ENCODE measurements around the gene CTNNA3. TPM values are rescaled to one million over a fixed set of nuclear protein-coding genes. Genes with fewer than 3 reads are reported as not detected.

The CTNNA3 gene
- total and polyA plus RNA-seq, 7 donors = 0.85 to 66.2 (median 28.1) TPM

DNA sequence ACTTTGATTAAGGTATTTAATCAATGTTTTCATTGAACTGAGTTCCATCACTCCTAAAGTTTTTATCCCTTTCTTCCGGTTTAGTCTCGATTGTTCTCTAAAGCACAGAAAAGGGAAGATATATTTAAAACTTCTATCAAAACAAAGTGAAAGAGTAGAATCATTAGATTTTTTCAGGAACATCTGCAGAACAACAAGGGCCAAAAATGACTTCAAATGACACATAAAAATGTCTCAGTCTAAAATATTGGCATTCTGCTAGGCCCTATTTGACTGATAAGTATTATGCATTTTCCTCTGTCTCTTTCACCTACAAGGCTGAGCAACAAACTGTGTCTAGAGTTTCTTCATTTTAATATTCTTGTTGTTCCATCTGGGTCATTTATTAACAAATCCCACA, 1669.7 kb downstream of the CTNNA3 start:
- Histone ChIP-seq H3K4me3 (no peak overlapping the region), H3K9me3 (no peaks in the 10 kb centered on the region), H3K27ac (no peak overlapping the region), H3K27me3 (ENCODE audit: insufficient read depth in 3 of 3, low read length in 2 of 3) (no peaks in the 10 kb centered on the region), H3K36me3 (ENCODE audit: insufficient read depth in 1 of 2, low read depth in 1 of 2) (no peaks in the 10 kb centered on the region), H3K4me1 (no peaks in the 10 kb centered on the region)
- 54 to 72% (median 70%) methylated on average over 2 of the region's 2 CpGs for WGBS, 3 donors
- DNase-seq (no peak), ATAC-seq (no peak)
- intact Hi-C loops (cut with DNase I) = no loop called here
- TF ChIP-seq, protein P1, sequence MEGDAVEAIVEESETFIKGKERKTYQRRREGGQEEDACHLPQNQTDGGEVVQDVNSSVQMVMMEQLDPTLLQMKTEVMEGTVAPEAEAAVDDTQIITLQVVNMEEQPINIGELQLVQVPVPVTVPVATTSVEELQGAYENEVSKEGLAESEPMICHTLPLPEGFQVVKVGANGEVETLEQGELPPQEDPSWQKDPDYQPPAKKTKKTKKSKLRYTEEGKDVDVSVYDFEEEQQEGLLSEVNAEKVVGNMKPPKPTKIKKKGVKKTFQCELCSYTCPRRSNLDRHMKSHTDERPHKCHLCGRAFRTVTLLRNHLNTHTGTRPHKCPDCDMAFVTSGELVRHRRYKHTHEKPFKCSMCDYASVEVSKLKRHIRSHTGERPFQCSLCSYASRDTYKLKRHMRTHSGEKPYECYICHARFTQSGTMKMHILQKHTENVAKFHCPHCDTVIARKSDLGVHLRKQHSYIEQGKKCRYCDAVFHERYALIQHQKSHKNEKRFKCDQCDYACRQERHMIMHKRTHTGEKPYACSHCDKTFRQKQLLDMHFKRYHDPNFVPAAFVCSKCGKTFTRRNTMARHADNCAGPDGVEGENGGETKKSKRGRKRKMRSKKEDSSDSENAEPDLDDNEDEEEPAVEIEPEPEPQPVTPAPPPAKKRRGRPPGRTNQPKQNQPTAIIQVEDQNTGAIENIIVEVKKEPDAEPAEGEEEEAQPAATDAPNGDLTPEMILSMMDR (IDR thresholded peaks at IDR 0.05) = no peak

DNA sequence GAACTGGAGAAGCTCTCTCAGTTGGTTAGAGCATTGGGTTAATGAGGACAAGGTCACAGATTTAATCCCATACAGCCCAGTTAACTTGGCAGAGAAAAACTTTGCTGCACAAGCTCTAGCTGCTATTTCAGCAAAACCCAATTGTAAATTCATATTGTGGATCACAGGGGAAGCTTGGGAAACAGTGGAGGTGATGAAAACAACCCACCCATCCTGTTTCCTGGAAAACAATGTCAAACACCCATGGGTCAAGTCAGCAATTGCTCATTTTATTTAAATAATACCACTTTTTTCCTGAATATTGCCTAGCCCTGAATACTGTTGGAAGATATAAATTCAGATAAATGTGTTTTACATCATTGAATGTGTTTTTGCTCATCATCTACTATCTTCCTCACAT, 1670.8 kb downstream of the CTNNA3 start:
- TF ChIP-seq, protein P1 (IDR thresholded peaks at IDR 0.05) = no peak
- Histone ChIP-seq H3K9me3 (no peaks in the 10 kb centered on the region), H3K36me3 (ENCODE audit: insufficient read depth in 1 of 2, low read depth in 1 of 2) (no peaks in the 10 kb centered on the region), H3K27me3 (ENCODE audit: insufficient read depth in 3 of 3, low read length in 2 of 3) (no peaks in the 10 kb centered on the region), H3K4me1 (no peaks in the 10 kb centered on the region), H3K4me3 (no peak overlapping the region), H3K27ac (no peak overlapping the region)
- intact Hi-C loops (cut with DNase I) = no loop called here
- DNase-seq (no peak), ATAC-seq (no peak)

DNA sequence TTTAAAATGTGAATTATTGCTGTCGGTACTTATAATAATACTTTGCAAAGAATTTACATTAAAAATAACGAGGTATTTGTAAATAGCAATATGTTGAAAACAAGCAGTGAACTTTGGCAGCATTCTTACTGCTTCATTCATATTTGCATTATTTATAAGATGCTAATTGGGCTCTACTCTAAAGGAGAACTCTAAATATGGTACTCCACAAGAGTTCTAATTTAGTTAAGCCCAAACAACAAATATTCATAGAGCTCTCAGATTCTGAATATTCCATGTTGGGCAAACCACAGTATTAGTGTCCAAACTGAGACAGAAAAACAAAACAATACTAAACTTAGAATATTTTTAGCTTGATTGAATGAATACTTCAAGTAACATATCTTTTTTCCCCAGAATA, 1674.6 kb downstream of the CTNNA3 start:
- Histone ChIP-seq H3K9me3 (no peaks in the 10 kb centered on the region), H3K4me3 (no peak overlapping the region), H3K27ac (no peak overlapping the region), H3K36me3 (ENCODE audit: insufficient read depth in 1 of 2, low read depth in 1 of 2) (no peaks in the 10 kb centered on the region), H3K27me3 (ENCODE audit: insufficient read depth in 3 of 3, low read length in 2 of 3) (no peaks in the 10 kb centered on the region), H3K4me1 (no peaks in the 10 kb centered on the region)
- no peak for DNase-seq
- TF ChIP-seq, protein P1 (IDR thresholded peaks at IDR 0.05) = no peak
- intact Hi-C loops (cut with DNase I) = no loop called here
- no peak for ATAC-seq
- WGBS, 3 donors = 45 to 59% (median 53%) methylated on average over 2 of the region's 2 CpGs

DNA sequence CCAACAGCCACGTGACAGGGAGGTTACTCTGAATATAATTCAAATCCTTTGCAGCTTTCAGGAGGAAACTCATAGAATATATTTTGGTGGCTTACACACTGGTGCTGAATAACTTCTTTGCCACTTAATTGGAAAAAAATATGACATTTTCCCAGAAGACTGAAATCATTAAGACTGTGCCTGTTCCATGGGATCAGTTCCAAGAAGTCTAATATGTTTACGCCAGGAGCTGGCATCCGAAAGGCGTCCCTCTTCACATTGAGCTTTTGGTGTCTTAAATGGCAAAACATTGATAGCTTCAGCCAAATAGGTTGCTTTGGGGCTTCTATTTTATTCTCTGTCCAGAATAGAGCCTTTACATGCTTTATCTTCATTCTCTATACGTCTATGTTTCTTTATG, 1687.8 kb downstream of the CTNNA3 start:
- Histone ChIP-seq H3K36me3 (ENCODE audit: insufficient read depth in 1 of 2, low read depth in 1 of 2) (no peaks in the 10 kb centered on the region), H3K4me3 (no peak overlapping the region), H3K4me1 (no peaks in the 10 kb centered on the region), H3K27me3 (ENCODE audit: insufficient read depth in 3 of 3, low read length in 2 of 3) (no peaks in the 10 kb centered on the region), H3K27ac (no peak overlapping the region), H3K9me3 (no peaks in the 10 kb centered on the region)
- TF ChIP-seq, protein P1 (IDR thresholded peaks at IDR 0.05) = no peak
- no peak for ATAC-seq
- DNase-seq = no peak
- intact Hi-C loops (cut with DNase I) = no loop called here
- whole genome bisulfite sequencing, 3 donors = 41 to 64% (median 48%) methylated on average over 5 of the region's 5 CpGs

DNA sequence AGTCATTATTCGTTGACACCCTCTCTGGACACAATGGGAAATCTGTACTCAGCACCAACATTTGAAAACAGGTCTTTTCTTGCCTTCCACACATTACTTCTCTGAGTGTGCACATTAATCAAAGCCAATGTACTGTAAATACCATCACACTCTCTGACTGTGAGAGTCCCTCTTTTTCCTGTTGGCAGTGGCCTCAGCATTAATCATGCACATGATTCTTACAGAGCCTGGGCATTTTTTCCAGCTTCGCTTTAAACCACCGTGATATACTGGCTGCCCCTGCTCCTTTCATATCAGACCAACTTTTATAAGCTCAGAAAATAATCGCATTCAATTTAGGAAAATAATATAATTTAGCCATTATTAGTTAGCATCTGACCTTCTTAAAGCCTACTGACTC, 1689.6 kb downstream of the CTNNA3 start:
- no peak for ATAC-seq
- H3K27me3 ChIP-seq (ENCODE audit: insufficient read depth in 3 of 3, low read length in 2 of 3) = no peaks in the 10 kb centered on the region
- H3K4me1 ChIP-seq = no peaks in the 10 kb centered on the region
- H3K4me3 ChIP-seq = no peak overlapping the region
- intact Hi-C loops (cut with DNase I) = no loop called here
- TF ChIP-seq, protein P1 (IDR thresholded peaks at IDR 0.05) = no peak
- H3K9me3 ChIP-seq = no peaks in the 10 kb centered on the region
- WGBS, 3 donors = 60 to 71% (median 65%) methylated on average over 4 of the region's 4 CpGs
- no peak for DNase-seq
- no peak overlapping the region for H3K27ac ChIP-seq
- no peaks in the 10 kb centered on the region for H3K36me3 ChIP-seq (ENCODE audit: insufficient read depth in 1 of 2, low read depth in 1 of 2)

Measured in psoas muscle (tissue), 8 donors.